IPS-NIHi11 (cell line): ENCODE data around the gene KANSL1L.
"Not testable (repeated sequence)": the region's sequence is repeated elsewhere in the genome, so short reads cannot be mapped to it uniquely, and the experiment has no call there.

Experiments used
- DNase-seq: peaks from one replicate; pipeline ENCODE4 v3.0.0; 2012; ENCODE audit warnings: mixed read lengths, low spot score

The KANSL1L gene, protein sequence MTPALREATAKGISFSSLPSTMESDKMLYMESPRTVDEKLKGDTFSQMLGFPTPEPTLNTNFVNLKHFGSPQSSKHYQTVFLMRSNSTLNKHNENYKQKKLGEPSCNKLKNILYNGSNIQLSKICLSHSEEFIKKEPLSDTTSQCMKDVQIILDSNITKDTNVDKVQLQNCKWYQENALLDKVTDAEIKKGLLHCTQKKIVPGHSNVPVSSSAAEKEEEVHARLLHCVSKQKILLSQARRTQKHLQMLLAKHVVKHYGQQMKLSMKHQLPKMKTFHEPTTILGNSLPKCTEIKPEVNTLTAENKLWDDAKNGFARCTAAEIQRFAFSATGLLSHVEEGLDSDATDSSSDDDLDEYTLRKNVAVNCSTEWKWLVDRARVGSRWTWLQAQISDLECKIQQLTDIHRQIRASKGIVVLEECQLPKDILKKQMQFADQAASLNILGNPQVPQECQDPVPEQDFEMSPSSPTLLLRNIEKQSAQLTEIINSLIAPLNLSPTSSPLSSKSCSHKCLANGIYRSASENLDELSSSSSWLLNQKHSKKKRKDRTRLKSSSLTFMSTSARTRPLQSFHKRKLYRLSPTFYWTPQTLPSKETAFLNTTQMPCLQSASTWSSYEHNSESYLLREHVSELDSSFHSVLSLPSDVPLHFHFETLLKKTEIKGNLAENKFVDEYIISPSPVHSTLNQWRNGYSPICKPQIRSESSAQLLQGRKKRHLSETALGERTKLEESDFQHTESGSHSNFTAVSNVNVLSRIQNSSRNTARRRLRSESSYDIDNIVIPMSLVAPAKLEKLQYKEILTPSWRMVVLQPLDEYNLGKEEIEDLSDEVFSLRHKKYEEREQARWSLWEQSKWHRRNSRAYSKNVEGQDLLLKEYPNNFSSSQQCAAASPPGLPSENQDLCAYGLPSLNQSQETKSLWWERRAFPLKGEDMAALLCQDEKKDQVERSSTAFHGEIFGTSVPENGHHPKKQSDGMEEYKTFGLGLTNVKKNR

GRCh38 chr2:210171309-210172218 is at the start of gene KANSL1L:
KANSL1L (minus strand) TSS chr2:210171409; CDS start chr2:210154582, 16,827 bp downstream.
- DNase-seq = peak; percentile 94

DNA sequence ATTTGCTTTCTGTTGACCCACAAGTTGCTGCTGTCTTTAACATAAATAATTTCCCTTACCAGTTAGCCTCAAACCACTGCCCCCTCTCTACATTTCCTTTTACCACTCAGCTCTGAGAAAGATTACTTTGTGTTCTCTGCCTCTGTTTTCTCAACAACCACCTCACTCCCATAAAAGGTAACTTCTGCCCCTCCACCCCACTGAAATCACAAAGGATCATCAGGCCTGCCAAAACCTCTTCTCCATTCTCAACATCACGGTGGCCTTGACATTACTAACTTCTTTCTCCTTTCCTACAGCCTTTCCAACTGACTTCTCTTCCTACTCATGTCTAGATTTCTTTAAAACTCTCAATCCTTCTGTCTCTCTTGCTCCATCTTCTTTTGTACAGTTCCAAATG is 43.9 kb upstream of the KANSL1L start:
- peak; percentile 8 for DNase-seq

- no peak for DNase-seq
Observed at GRCh38 chr2:210210185-210210584, 39.0 kb upstream of the KANSL1L start.

DNA sequence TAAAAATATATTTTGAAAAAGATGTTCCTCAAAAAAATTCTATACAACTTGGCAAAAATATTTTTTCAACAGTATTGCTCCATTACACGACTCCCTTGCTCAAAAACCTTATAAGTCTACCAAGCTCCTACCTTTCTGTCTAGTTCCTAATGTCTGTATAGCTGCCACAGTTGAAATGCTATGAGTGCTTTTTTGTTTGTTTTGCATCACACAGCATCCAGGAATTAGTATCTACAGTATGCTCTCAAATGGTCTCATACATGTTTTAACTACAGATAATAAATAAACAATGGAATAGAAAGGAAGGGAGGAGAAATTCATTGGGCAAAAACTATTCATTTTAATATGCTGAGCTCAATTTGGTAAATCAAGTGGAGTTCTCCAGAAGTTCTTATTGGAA is 36.7 kb upstream of the KANSL1L start:
- no peak for DNase-seq

DNA sequence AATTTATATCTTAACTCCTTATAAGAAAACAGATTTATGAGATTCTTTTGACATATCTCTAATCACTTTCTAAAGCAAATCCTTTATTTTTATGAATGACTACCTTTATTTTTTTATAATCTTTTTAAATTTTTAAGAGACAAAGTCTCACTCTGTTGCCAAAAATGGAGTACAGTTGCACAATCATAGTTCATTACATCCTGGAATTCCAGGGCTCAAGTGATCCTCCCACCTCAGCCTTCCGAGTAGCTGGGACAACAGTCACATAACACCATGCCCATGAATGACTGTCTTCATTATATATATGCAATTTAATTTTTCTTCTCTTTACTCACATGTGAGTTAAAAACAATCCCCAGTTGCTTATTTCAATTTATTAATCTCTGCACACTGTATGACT is 32.3 kb upstream of the KANSL1L start:
- DNase-seq = no peak

DNA sequence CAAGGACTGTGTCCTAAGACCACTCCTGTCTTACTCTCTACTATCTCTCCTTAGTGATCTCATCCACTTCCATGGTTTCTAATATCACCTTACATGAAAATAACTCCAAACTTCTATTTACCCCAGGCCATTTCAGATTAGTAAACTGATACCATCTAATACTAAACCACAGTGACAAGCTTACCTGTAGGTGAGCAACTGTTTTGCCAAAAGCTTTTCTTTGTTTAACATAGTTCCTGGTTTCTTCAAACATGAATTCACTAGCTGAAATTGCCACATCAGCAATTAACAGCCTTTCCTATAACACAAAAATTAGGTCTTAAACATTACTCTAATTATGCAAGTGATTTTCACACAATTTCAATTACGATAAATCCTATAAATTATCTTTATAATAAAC is 31.9 kb upstream of the KANSL1L start:
- DNase-seq = no peak

DNA sequence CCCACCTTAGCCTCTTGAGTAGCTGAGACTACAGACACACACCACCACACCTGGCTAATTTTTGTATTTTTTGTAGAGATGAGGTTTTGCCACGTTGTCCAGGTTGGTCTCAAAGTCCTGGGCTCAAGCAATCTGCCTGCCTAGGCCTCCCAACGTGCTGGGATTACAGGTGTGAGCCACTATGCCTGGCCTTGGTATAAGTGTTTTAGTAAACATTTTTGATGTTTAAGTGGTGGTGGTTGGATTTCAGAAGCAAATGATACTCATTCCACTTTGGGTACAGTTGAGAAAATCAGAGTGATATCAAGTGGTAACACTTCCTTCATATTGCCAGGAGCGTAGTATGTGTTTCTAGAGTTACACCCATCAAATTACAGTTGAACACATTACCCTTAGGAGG is 28.6 kb upstream of the KANSL1L start:
- no peak for DNase-seq

DNA sequence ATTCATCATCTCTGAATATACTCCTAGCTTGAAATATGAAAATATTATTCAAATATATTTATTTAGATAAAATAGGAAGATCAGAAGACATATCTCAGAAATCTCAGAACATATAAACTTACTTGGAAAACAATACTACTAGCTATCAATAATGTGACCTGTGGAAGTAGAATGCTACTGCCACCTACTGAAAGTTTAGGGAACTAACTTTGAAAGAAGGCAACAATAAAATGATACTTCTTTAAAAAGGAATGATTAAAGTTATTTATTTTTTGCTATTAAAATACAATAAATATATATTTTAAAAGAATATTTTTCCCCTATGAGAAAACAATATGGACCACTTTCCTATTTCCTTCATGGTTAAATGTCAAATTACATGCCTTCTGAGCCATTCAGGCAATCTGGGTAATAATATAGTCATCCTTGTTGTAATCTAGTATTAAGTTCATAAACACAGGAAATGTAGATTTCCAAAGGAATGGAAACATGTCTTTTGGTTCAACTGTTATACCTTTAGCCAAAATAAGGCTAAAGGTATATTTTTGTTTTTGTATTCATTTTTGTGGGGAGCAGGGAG is 28.1 kb upstream of the KANSL1L start:
- no peak for DNase-seq

- no peak for DNase-seq
Observed at GRCh38 chr2:210198326-210198725, 27.1 kb upstream of the KANSL1L start.

GRCh38 chr2:210197720-210198119 is 26.5 kb upstream of the KANSL1L start:
- no peak for DNase-seq

DNA sequence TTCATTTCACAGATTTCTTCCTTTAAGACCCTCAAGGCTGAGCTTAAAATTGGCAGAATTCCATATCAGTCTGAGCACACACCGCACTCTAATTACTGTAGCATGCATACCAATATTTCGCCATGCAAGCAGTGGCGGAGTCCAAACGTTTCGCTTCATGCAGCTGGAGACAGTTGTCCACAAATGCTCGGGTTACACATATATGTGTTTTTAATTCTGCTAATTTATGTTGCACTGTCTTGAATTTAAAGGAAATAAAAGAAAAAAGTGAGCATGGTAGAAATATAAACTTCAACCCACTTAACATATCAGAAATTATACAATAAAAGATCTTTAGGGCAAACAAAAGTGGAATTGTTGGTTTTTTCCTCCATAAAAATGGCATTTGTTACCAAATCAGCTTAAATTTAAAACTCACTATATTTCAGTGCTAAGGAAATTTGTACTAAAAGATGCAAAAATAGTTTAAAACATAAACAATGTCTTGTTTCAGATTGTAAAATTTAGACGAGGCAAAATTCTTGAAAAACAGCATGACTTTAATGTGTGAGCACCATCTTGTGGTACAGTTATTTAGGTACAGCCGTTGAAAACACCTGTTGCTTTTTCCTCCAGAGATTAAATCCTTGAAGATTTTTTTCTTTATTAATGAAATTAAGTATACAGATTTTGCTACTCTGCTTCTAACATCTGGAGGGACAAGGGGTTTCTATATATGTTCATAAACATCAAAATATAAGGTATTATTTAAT is 24.1 kb upstream of the KANSL1L start:
- peak; percentile 20 for DNase-seq

GRCh38 chr2:210190345-210190744 is 19.1 kb upstream of the KANSL1L start:
- no peak for DNase-seq

DNA sequence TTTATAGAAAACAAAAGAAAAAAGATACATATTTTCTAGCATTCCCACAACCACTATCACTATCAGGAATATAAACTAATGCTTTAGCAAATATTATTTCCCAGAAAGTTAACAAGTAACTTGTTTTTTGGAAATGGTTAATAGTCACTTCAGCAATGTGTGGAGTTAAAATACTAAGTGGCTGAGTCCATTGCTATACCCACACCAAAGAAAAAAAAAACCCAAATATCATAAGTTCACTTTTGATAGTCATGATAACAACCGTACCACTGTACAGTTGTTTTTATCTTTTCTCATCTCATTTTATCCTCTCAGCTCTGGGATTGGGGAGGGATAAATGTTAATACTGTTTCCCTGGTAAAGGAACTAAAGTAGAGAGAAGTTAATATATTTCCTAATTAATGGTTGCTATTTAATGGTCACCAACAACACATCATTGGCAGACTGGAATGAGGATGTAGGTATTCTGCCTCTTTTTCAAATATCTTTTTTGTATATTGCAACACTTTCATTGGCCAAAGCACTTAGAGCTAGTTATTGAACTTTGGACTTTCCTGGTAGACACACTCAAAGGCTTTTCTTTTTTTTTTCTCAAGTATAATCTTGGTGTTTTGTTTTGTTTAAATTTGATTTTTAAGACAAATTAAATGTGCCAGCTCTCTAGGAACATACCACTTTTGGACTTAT is 18.4 kb upstream of the KANSL1L start:
- no peak for DNase-seq

- no peak for DNase-seq
Observed at GRCh38 chr2:210188755-210189154, 17.5 kb upstream of the KANSL1L start.

- DNase-seq = no peak
Observed at GRCh38 chr2:210188190-210188589, 17.0 kb upstream of the KANSL1L start.

GRCh38 chr2:210183936-210184335 is 12.7 kb upstream of the KANSL1L start:
- DNase-seq = not testable (repeated sequence)

- DNase-seq = not testable (repeated sequence)
Observed at GRCh38 chr2:210181606-210182088, 10.4 kb upstream of the KANSL1L start.

GRCh38 chr2:210181033-210181605 is 9.9 kb upstream of the KANSL1L start:
- not testable (repeated sequence) for DNase-seq

DNA sequence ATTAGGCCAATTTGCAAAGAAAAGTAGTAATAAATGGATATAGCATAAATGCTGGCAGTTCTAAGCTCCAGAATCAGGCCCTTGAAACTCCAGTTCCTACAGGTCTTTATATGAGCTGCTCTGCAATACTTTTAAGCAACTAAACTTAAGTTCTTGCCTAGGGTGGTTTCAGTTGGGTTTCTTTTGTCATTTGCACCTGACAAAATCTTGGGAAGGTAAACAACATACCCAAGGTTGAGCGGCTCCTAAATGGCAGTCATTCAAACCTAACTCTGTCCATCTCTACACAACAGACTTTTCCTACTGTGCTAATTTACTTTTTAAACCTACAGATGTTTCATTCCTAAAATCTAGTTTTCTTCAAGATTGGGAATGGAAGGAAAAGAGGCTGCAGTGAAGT is 9.3 kb upstream of the KANSL1L start:
- DNase-seq = no peak
